Activated CD4-positive, alpha-beta T cell treated with anti-CD3 and anti-CD28 coated beads for 4 hours (primary cell): ENCODE data around the gene PLA2R1.

ENCODE experiments used
- DNase-seq, 2 donors: peaks; one replicate each; pipeline ENCODE4 v3.0.0-alpha.2; 2020

PLA2R1 gene

DNA sequence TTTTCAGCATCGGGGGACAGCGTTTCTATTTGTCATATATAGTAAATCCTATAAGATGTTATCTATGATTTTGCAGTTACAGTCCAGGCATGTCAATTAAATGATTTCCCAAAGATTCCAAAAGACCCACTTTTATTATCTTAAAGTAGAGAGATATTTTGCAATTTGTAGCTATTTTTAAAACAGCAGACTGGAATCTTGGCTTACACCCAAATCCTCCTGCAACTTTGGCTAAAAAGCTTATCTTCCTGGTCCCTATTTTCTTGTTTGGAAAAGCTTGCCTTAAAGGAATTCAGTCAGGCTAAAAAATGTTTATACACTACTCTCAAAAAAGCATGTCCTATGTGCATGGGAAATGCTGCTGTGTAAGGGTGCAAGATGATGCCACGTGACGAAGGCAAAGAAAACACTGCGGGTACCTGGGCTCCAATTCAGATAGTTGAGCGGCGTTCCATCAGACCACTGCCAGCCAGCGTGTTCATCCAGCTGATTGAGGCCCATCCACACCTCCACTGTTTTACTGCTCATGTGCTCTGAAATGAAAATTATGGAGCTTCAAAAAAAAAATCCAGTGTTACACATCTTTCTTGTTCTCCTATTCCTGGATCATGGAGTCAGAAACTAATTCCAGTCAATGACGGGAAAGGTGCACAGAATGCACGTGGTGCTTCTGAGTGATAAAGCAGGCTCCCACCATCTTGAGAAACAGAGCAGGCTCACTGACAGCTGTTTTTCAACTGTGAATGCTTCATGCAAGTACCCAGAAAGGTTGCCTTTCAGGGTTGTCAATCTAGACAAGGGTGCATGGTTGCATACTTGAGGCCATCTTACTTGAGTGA is 33.8 kb downstream of the PLA2R1 start:
- DNase-seq, result no peak

DNA sequence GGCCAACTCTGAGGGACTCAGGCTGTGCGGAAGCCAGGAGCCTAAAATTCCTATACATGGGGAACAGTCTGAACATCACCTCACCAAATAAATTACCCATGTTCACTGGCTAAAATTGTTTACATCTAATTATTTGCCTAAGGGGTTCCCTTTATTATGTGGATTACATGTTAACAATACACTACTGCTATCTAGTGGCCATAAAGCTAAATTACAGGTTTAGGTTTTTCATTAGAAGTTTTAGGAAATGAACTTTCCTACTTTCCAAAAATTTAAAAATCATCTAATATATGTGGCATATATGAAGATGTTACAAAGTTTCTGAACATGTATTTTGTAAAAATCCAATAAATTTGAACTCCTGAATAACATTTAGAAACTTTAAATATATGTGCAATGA is 40.3 kb downstream of the PLA2R1 start:
- DNase-seq, result no peak

GRCh38 chr2:160019374-160020090 is 42.9 kb downstream of the PLA2R1 start:
- no peak for DNase-seq

GRCh38 chr2:160015746-160016145 is 46.7 kb downstream of the PLA2R1 start:
- no peak for DNase-seq

DNA sequence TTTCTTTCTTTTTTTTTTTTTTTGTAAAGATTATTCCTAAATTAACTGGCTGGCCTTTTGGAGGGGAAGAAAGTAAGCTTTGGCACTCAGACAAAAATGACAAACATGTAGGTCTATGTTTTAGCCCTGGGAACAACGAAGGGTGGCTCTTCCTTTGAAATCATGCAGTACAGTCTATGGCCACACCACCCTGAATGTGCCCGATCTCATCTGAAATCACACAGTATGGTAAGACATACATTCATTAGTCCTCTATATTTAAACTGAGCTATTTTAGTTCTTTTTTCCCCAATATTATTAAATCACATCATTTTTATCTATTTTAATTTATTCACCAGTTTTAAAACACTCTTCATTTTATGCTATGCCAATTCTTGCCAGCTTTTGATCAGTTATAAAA is 48.2 kb downstream of the PLA2R1 start:
- no peak for DNase-seq

DNA sequence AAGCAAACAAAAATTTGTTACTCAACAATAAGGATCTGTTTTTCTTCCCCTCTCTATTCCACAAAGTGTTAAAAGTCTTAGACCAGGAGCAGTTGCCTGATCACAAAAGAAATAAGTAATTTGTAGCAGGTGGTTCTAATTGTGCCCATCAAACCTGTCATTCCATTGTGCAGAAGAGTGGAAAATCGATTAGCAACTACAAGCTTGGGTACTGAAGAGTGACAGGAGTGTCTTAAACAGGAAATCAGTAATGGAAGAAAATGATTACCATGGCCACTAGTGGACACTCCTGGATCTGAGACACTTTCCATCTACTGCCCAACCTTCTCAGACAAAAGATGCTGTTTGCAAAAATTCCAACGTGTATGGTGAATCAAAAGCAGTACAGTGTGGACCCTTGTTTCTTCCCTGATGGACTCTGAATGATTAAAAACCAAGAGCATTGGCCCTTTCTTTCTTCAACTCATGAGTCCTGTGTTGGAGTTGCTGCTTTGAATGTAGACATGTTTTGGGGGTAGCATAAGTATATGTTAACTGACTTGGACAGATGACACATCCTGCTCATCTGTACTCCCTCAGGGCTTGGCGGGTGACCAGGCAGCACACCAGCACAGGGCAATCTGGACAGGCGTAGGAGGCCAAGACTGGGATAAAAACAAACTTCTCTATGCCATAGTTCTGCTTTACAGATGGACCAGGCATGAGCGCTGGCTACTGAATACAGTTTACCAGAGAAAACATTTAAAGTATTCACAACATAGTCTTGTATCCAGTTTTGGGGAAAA is 51.9 kb downstream of the PLA2R1 start:
- no peak for DNase-seq

- no peak for DNase-seq
These were observed 55.3 kb downstream of the PLA2R1 start for GRCh38 chr2:160007111-160007510.

DNA sequence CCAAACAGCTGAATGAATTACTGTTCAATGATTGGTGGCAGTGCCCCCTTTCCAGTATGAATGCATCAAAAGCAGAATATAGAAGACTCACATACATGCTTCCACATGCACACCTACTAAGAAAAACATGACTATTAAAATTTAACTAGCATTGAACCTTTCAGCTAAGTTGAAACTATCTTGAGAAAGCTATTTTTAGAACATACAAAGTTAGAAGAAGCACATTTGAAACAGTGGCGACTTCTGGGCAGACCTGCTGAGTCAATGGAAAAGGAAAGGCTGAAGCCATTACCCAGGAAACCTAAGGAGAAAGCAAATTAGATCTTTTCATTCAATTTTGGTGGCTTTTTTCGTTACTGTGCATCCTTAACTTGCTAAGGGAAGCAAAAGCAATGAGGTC is 55.9 kb downstream of the PLA2R1 start:
- DNase-seq, result no peak

GRCh38 chr2:160005908-160006307 is 56.5 kb downstream of the PLA2R1 start:
- no peak for DNase-seq

DNA sequence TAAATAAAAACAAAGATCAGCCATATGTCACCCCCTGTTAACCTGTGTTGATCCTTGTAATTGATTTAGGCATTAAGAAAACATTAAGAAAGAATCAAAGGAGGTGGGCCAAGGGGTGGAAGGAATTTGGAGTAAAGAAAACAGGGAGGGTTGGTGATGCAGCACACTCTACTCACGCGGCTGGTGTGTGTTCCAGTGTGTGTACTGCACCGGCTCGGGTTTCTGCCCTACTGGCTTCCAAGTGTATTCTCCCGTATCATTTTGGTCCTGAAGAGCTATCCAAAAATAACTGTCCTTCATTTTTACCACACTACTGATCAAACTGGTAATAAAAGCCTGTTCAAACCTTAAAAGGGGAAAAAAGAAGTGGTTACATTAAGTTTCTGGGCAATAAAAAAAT is 56.9 kb downstream of the PLA2R1 start:
- DNase-seq, result no peak

DNA sequence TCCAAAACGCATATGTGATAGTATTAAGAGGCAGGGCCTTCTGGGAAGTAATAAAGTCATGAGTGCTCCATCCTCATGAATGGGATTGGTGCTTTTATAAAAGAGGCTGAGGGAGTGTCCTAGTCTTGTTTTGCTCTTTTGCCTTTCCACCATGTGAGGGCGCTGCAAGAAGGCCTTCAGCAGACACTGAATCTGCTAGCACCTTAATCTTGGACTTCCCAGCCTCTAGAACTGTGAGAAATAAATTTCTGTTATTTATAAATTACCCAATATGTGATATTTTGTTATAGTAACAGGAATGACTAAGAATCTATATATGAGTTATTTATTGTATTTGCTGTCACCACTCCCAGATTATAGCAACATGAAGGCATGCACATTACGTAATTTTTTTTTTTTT is 63.5 kb downstream of the PLA2R1 start:
- DNase-seq, result no peak

DNA sequence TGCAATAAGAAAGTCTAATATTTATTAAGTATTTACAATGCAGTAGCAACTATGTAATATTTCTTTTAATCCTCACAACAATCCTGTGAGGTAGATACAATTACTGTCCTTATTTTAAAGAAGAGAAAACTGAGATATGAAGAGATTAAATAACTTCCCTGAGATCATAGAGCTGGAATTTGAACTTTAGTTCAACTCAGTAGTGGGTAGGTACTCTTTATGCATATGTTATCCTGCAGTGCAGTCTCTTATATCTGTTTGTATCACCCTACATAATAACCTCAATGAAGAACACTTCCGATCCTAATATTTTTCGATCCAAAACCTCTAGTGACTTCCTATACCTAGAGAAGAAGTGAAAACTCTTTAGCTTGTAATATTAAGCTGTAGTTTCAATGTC is 64.2 kb downstream of the PLA2R1 start:
- no peak for DNase-seq

DNA sequence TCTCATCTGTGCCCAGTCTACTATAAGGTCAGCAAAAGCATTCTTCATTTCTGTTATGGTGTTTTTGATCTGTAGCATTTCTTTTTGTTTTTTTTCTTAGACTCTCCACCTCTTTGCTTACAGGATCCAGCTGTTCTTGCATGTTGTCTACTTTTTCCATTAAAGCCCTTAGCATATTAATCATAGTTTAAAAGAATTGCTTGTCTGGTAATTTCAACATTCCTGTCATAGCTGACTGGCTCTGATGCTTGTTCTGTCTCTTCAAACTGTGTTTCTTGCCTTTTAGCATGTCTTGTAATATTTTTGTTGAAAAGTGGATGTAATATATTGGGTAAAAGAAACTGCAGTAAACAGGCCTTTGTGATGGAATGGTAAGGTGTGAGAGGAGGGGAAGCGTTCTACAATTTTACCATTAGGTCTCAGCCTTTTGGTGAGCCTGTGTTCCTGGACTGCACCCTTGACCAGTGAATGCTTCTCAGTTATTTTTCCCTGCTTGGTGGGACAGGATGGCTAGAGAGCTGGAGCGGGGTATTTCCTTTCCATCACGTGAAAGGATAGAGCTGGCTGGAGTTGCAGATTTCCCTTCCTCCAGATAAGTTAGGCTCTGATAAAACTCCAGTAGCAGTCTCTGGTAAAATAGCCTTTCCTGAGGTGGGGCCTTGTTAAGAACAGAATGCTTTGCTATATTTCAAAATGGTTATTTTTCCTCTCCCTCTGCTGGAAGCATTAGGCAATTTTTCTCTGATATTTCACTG is 65.4 kb downstream of the PLA2R1 start:
- DNase-seq, result no peak

DNA sequence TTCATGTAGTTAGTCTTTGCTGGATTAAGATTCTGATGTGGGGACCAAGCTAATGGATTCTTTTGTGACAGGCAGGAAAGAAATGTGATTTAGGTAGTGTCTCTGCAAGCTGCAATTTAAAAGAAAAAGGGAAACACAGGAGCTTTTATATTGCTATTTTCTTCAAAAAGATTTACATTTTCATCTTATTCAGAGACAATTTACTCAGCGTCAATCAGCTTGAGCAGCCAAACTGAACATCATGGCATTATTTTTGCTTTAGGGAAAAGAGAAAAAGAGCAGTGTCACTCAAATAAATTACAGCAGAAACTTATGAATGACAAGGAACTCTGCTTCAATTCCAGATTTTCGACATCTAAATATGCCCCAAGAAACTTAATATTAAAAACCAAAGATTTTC is 67.4 kb downstream of the PLA2R1 start:
- DNase-seq, result no peak

DNA sequence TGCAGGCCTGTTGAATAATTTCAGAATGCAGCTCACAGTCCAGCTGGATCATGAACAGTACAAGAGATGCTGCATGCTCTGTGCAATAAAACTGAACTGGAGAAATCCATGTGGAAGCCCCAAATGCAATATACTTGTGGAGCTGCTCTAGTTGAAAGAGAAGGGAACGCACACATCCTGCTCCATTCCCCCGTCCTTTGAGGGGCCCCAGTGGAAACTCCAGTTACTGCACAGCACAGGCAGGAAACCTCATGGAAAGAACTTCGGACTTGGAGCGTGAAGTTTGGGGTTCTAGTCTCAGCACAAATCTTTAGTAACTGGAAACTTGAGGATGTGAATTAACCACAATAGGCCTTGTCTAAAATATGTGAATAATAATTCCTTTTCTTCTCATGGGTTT is 73.2 kb downstream of the PLA2R1 start:
- no peak for DNase-seq

DNA sequence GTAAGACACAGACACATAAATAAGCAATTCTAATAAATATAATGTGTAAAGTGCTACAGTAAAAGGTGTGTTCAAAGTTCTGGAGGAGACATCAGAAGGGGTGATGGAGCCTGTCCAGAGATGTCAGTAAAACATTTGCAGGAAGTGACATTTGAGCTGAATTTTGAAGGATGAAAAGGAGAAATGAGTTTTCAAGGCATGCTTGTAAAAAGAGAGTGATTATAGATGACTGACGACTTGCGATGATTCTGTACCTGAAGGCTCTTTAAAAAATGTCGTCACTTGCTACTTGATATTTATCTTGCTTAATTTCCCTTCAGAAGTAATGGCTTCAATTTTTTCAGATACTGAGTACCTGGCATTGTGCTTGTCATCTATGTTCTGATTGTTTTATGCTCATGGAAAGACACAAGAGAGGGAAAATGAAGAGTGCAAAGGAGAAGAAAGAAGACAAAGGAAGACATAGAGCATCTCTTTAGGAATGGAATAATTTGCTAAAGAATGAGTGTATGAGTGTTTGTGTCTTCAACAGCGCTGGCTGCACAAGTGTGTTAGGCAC is 73.9 kb downstream of the PLA2R1 start:
- DNase-seq, result no peak

DNA sequence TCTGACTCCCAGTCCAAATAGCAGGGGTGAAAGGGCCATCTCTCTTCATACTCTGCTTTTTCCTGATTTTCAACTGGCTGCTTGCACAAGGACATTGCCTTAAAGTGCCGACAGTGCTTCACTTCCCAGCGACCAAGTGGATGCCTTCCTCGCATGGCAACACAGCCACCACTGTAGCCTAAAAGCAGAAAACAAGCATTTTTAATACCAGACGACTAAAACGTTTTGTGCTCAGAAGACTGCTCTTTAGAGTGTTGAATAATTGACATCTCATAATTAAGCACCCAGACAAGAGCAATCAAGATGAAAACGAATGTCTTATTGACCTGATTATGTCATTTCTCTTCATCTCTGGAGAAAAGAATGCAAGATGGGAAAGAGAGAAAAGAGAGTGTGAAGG is 75.2 kb downstream of the PLA2R1 start:
- no peak for DNase-seq

- DNase-seq, result no peak
These were observed 76.8 kb downstream of the PLA2R1 start for GRCh38 chr2:159985656-159986055.

DNA sequence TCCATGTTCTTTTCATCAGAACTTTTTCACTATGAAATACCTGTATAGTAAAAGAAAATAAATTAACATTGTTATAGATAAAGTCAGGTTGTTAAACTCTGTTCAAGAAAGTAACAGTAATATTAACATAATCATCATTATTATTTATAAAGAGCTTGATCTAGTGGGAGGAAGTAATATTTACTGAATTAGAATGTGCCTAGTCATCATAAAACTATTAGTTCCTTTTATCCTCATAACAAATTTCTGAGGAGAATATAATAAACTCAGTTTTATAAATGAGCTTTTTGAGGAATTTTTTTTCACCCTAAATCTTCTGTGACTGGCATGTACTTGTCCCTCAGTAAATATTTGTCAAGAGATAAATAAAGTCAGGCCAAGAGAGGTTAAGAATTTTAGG is 78.4 kb downstream of the PLA2R1 start:
- no peak for DNase-seq

DNA sequence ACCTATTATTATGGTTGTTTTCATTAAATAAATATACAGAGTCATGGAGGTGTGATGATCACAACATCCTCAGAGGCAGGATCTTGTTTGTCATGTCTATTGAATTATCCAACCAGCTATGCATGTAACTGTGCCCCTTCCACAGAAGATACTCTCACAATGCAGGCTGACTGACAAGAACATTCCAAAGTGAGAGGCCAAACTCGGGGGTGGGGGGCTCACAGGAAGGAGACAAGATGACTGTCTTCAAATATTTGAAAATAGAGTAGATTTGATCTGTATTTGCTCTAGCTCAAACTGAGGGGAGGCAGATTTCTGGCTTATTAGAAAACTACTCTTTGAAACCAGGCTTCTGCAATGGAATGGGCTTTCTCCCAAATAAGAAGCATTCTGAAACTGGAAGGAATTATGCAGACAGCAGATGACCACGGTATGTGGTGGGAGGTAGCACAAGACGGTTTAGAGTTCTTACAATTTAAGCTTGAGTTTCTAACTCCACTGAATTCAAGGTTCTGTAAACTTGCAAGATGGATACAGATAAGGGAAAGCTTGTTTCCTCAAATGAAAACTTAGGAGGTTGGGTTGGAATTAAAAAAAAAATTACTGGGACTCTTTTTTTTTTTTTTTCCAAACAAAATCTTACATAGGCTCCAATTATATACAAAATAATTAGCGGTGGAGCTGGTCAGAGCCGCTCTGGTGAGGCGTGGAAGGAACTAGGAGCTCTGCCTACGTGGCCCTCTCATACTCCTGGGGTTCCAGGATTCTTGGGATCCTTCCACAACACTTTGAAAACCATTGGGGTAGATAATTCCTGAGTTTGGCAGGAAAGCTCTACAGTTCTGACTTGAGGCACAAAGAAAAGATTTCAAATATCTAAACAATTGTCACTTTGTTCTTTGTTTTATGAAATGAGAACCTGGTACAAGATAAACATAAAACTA is 79.3 kb downstream of the PLA2R1 start:
- DNase-seq, result no peak

DNA sequence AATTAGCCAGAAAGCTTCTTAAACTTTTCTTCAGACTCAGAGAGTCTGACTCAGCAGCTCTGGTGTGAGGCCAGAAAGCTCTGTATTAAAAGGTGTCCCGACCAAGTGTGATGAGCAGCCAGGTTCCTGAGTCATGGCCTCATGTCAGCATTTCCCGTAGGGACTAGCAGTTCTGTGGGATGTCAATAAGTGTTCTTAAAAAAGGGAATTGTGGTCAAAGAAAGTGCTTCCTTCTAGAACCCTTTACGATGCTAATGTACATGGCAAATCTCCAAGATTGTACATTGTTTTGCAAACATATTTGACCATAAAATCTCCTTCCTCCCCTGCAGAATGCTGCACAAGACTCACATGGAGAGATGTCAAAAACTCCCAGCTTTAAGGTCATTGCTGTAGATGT is 80.1 kb downstream of the PLA2R1 start:
- DNase-seq, result no peak
